GM18526 (cell line): ENCODE measurements around the gene IL18R1.

Experiments
- POLR2A ChIP-seq: IDR thresholded peaks from 3 replicates; pipeline ENCODE4 v1.6.1; 2011; ENCODE audit not compliant: insufficient read length; ENCODE audit errors: extremely low read depth

Gene IL18R1, protein sequence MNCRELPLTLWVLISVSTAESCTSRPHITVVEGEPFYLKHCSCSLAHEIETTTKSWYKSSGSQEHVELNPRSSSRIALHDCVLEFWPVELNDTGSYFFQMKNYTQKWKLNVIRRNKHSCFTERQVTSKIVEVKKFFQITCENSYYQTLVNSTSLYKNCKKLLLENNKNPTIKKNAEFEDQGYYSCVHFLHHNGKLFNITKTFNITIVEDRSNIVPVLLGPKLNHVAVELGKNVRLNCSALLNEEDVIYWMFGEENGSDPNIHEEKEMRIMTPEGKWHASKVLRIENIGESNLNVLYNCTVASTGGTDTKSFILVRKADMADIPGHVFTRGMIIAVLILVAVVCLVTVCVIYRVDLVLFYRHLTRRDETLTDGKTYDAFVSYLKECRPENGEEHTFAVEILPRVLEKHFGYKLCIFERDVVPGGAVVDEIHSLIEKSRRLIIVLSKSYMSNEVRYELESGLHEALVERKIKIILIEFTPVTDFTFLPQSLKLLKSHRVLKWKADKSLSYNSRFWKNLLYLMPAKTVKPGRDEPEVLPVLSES

DNA sequence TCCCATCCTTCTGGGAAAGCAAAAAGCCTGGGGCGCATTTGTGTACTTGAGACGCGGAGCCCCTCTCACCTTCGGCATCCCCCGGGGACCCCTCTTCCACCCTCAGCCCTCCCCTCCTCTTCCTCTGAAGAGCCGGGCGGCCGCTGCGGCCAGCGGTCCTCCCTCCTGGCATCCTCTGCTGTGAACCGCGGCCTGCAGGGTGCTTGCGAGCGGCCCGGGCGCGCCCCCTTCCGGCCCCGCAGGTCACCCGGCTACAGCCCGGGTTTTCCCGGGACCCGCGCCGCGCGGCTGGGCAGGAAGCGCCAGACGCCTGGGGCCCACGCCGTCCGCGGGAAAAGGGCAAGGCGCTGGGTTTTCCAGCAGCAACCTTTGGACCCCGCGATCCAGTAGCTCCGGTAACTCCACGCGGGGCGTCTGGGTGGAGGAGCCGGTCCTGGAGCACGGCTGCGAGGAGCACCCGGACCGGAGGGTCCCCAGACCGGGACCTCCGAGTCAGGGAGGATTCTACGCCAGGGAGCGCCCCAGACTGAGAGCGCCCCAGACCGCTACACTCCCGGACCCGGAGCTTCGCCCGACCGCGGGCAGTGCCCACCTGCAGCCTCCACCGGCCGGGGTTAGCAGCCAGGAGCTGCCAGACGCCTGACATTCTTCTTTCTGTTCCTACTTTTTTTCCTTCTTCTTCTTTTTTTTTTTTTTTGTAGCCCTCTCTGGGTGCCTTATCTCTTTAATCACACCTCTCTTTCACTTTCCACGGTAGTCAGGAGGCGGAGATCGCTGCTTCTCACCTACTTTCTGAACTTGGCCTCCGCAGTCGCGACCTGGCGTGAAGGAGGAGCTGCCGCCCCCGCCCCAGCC is at the start of gene IL18R1:
Gene IL18R1, plus strand, starts transcription at position 271 of the 855 bp plus-strand sequence. CDS start 6,865 bp downstream, outside the sequence.
- no peak for TF ChIP-seq POLR2A

DNA sequence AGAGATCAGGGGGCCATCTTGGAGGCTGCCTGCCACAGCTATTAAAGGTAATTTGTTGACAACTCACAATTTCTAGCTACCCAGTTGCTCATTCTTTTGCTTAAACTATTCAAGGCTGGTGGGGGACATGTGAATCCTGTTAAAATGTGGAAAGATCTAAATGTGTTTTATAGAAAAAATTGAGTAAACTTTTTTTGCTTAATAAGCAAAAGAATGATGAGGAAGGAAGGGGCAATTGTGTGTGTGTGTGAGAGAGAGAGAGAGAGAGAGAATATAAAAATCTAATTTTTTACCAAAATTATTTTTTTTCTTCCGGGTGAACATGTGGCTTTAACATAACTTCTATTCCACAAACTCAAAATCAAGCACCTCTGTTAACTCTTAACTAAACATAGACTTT is 49.5 kb upstream of the IL18R1 start:
- no peak for TF ChIP-seq POLR2A

DNA sequence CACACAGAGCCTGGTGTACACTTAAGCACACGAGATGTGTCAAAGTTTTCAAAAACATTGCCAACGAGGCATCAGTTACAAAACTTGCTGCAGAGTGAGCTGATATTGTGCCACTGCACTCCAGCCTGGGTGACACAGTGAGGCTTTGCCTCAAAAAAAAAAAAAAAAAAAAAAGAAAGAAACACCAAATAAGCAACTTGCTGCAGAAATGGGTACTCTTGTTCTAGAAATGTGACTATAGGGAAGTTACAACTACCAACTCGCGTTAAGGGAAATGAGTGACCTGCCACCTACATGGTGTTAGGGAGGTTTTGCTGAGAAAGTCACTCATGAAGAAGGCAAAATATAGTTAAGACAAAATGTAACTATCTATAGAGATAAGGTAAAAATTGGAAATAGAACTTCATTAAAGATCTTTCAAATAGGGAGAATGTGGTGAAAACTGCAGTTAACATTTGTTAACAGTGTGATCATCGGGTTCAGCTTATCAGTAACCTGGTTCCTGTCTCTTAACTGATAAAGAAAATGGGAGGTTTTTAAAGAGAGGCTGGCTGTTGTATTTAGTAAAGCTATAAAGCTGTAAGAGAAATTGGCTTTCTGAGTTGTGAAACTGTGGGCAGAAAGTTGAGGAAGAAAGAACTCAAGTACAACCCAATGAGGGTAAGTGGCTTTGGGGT is 44.5 kb upstream of the IL18R1 start, which contains the start of gene IL1RL1:
Gene IL1RL1, plus strand, starts transcription at position 600 of the 677 bp plus-strand sequence. CDS start 26,702 bp downstream, outside the sequence.
- no peak for TF ChIP-seq POLR2A

DNA sequence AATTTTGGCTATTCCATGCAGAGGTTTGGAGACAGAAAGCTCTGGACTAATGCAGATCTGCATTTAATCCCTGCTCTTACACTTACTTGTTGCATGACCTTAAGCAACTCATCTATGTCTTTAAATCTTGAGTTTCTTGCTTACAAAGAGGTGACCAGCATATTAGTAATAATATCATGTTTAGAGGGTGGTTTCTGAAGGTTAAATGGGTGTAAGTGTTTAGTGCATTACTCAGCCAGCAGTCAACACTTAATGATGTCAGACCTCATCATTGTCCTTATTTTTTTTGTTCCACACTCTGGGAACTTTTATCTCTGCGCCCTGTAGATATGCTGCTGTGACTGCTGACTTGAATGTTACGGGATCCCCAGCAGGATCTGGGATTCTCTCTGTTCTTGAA is 42.6 kb upstream of the IL18R1 start:
- no peak for TF ChIP-seq POLR2A

DNA sequence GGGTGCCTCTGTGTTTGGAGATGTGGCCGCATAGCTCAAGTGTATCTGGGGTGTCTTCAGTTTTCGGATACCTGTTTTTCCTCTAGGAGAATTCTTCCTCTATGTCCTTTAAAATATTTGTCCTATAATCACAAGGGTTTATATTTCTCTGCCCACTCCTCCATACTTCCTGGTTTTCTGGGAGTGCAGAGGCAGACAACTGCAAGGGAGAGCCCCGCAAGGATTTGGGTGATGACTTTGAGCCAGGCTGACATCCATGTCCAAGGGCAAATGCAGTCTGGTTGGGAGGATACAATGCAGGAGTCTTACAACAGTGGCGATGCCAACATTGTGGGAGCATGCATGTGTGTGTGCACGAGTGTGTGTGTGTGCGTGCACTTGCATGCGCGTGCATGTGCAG is 42.1 kb upstream of the IL18R1 start:
- no peak for TF ChIP-seq POLR2A

DNA sequence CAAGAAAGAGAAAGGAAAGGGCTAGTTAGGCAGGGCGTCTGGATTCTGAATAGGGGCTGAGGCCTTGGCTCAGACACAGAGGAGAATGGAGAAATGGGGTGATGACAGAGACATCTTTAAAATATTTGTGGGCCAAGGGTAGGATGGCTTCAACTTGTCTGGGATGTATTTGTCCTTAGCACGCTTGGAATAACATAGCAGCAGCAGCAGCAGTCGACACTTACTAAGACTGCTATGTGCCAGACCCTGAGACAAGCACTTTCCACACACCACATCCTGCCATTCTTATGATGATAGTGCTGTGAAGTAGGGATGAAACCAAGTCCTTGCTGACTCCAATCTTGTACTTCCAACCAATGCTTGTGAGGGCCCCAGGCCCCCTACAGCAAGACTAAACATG is 41.6 kb upstream of the IL18R1 start:
- no peak for TF ChIP-seq POLR2A

DNA sequence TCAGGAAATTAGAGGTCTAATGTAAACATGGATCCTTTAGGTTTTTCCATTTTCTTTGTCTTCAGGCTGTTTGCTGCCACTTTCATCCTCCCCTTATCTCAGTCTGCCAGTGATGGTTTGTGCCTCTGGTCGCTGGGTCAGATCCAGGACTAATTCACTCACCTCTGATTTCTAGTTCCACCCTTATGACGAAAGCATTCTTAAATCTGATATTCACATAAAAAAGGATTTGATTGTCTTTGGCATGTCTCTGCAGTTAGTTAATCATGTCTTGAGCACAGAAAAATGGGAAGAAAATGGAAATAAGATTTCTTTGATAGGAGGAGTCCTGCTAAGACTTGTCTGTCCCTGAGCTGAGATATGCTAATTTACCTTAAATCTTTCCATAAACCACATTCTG is 39.7 kb upstream of the IL18R1 start:
- TF ChIP-seq POLR2A, result no peak

DNA sequence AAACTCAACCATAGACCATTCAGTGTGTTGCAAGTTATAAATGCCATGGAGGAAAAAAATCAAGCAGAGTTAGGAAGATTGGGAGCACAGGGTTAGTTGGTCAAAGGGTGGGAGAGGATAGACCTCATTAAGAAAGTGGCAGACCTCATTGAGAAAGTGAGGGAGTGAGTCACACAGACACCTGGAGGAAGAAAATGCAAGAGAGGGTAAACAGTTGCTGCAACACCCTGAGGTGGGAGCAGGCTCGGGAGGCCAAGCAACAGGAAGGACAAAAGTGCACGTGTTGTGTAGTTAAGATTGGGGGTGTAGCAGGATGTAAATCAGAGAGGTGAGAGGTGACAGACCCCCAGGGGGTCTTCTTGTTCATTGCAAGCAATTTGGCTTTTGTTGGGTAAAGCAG is 37.9 kb upstream of the IL18R1 start:
- TF ChIP-seq POLR2A, result no peak

DNA sequence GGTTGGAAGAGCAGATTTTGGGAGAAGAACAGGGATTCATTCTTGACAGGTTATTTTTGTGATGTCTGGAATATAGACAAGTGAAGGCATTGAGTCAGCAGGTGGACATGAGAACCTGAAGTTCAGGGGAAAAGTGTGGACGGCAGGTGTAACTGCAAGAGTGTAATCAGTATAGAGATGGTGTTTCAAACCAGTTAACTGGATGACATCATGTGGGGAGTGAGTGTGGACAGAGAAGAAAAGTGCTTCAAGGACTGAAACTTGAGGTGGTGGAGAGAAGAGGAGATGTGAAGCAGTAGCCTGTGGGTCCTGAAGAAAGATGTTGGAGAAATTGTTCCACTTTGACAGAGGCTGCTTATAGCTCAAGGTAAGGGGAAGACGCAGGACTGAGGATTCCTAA is 37.2 kb upstream of the IL18R1 start:
- TF ChIP-seq POLR2A, result no peak

DNA sequence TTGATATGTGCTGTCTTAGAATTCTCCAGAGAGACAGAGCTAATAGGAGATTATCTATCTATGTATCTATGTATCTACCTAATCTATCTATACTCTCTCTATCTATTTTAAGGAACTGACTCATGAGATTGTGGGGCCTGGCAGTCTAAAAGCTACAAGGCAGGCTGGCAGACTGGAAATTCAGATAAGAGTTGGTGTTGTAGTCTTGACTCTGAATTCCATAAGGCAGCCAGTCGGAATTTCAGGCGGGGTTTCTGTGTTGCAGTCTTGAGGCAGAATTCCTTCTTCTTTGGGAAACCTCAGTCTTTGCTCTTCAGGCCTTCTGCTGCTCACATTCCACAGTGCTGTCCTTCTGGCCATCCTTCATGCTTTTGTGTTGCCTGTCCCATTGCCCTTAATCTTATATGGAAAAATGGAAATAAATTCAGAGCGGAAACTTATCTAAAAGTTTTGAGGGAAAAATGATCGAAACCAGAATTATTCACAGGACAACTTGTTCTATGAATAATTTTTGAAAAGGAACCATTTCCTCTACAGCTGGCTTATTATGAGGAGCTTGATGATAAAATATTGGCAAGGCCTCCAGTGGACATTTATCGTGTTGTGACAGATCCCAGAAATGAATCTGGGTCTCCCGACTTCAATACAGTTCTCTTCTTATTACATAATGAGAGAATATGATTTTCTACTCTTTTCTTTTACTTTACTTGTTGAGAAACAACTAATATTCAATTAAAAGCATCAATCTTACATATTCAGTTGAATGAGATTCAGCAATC is 33.5 kb upstream of the IL18R1 start:
- no peak for TF ChIP-seq POLR2A

DNA sequence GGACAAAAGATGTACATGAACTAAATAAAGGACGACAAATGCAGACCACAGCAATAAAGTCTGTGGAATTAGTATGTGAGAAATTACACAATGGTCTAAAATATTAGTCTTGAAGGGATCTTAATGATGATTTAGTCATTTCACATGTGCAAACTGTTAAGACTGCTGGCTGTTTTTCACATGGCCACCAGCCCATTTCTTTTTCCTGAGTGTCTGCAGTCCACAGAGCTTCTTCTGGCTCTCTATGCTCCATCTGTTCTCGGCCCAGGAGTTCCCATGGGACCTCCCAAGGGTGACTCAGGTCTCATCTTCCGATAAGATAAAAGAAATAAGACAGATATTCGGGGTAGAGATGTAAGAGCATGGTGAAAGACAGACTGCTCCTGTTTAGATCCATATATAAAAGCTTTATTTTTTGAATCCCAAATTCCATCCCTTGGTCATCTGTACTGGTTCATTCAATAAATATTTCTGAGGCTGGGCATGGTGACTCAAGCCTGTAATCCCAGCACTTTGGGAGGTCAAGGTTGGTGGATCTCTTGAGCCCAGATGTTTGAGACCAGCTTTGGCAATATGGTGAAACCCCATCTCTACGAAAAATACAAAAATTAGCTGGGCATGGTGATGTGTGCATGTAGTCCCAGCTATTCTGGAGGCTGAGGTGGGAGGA is 24.1 kb upstream of the IL18R1 start:
- TF ChIP-seq POLR2A, result no peak

DNA sequence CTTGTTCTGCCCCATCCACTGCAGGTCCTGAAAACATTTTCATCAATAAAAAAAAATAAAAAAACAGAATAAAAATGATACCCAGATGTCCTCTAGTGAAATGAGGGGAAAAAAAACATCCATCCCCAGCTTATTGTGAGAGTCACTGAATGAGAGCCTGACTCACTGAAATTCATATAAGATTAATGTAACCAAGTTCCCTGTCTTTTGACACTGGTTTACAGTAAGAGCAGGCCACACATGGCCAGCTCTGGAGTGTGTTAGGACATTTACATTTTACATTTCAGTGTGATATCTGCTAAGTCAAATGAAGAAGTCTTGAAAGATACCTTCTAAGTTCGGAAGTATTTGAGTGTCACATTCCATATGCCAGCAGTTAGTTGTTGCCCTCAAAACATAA is 21.1 kb upstream of the IL18R1 start:
- TF ChIP-seq POLR2A, result no peak

DNA sequence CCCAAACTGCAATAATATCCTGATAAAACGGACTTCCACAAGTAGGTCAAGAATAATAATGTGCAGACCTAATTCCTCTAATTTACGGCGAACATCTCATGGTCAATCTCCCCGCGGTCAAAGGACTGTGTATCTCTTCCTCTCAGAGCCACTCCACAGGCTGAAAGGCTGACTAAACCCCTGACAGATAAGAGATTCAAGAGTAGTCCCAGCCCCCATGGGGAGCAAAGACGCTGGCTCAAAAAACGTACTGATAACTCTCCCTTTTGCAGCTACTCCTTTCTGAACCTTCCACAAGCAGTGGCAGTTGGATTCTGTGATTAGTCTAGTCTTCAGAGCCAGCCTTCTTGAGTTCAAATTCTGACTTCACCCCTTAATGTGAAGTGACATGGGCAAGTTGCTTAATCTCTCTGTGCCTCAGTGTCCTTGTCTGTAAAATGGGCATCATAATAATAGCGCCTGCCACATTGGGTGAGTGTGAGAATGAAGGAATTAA is 19.7 kb upstream of the IL18R1 start:
- TF ChIP-seq POLR2A, result no peak

DNA sequence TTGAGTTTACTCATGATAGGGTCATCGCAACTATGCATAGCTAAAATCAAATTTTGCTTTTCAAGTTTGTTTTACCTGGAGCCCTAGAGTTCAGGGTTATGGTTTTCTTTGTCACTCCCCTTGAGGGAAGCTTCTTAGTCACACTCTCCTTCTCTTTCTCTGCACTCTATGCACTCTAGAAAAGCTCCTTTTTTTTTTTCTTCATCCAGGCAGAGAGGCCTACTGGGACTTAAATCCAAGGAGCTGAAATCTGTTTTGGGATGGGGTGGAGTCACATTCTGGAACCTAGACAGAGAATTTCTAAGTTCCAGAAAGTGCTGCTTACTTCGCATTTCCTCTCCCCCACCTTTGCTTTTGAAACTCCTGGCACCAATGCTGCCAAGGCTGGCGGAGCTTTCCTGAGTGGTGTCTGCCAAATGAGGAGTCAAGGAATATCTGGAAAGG is 19.1 kb upstream of the IL18R1 start:
- TF ChIP-seq POLR2A, result no peak
